Astrocyte (in vitro differentiated cells and primary cell): ENCODE results near the gene ZFYVE28. TPM values are rescaled to one million over a fixed set of nuclear protein-coding genes. Genes with fewer than 3 reads are reported as not detected.

Source experiments
- DNase-seq: peaks from one replicate; pipeline ENCODE4 v3.0.0-alpha.2; 2010; ENCODE audit warnings: low read depth
- FAIRE-seq: peaks from 2 replicates; lab custom pipeline; 2011; peaks lifted over from hg19 to GRCh38; lab: Jason Lieb, UNC
- H2AFZ ChIP-seq: 2 replicates; pipeline ENCODE4 v1.6.0; 2012; ENCODE audit warnings: low read depth, low read length, inconsistent platforms
- H3K27ac ChIP-seq: 2 replicates; pipeline ENCODE4 v1.5.1; 2011; ENCODE audit warnings: low read depth, low read length, inconsistent platforms
- H3K27me3 ChIP-seq: 2 replicates; pipeline ENCODE4 v1.6.0; 2011; ENCODE audit warnings: low read length, inconsistent platforms; ENCODE audit not compliant: insufficient read depth
- H3K36me3 ChIP-seq: 2 replicates; pipeline ENCODE4 v1.5.1; 2011; ENCODE audit warnings: low read length, inconsistent platforms; ENCODE audit not compliant: insufficient read depth
- H3K4me1 ChIP-seq: 2 replicates; pipeline ENCODE4 v1.5.1; 2011; ENCODE audit warnings: low read length, inconsistent platforms; ENCODE audit not compliant: insufficient read depth
- H3K4me2 ChIP-seq: 2 replicates; pipeline ENCODE4 v1.6.0; 2012; ENCODE audit warnings: low read length, inconsistent platforms
- H3K4me3 ChIP-seq: 2 replicates; pipeline ENCODE4 v1.5.1; 2011; ENCODE audit warnings: low read depth, mild to moderate bottlenecking, low read length, inconsistent platforms; ENCODE audit not compliant: insufficient read depth
- H3K79me2 ChIP-seq: 2 replicates; pipeline ENCODE4 v1.6.0; 2012; ENCODE audit warnings: mild to moderate bottlenecking, low read length, inconsistent platforms; ENCODE audit not compliant: insufficient read depth
- H3K9ac ChIP-seq: 2 replicates; pipeline ENCODE4 v1.6.0; 2012; ENCODE audit warnings: mild to moderate bottlenecking, low read length, inconsistent platforms
- H3K9me3 ChIP-seq: 2 replicates; pipeline ENCODE4 v1.5.1; 2012; ENCODE audit warnings: low read depth, mild to moderate bottlenecking, low read length, inconsistent platforms; ENCODE audit not compliant: insufficient read depth
- H4K20me1 ChIP-seq: 2 replicates; pipeline ENCODE4 v1.6.0; 2012; ENCODE audit warnings: low read length, inconsistent platforms; ENCODE audit not compliant: insufficient read depth
- H3K27ac Mint-ChIP-seq: one replicate; pipeline ENCODE4 v1.8.0; 2021; ENCODE audit warnings: mild to moderate bottlenecking, mixed read lengths; ENCODE audit not compliant: unreplicated experiment
- H3K27me3 Mint-ChIP-seq: one replicate; pipeline ENCODE4 v1.8.0; 2021; ENCODE audit warnings: low read depth, mixed read lengths; ENCODE audit not compliant: unreplicated experiment
- H3K36me3 Mint-ChIP-seq: one replicate; pipeline ENCODE4 v1.8.0; 2021; ENCODE audit warnings: low read depth, mixed read lengths; ENCODE audit not compliant: unreplicated experiment
- H3K4me1 Mint-ChIP-seq: one replicate; pipeline ENCODE4 v1.8.0; 2021; ENCODE audit warnings: low read depth, mixed read lengths; ENCODE audit not compliant: unreplicated experiment
- H3K4me3 Mint-ChIP-seq: one replicate; pipeline ENCODE4 v1.8.0; 2021; ENCODE audit warnings: mild to moderate bottlenecking, moderate library complexity, mixed read lengths; ENCODE audit not compliant: unreplicated experiment
- H3K9me3 Mint-ChIP-seq: one replicate; pipeline ENCODE4 v1.8.0; 2021; ENCODE audit warnings: mild to moderate bottlenecking, mixed read lengths; ENCODE audit not compliant: unreplicated experiment
- CTCF ChIP-seq: IDR thresholded peaks from 2 replicates; pipeline ENCODE4 v1.5.1; 2011; ENCODE audit warnings: low read depth, mild to moderate bottlenecking, inconsistent platforms, low read length, moderate library complexity; ENCODE audit not compliant: insufficient read depth
- EZH2 ChIP-seq: IDR thresholded peaks from 2 replicates; pipeline ENCODE4 v1.6.1; 2012; ENCODE audit warnings: mild to moderate bottlenecking, low read length, inconsistent platforms; ENCODE audit not compliant: insufficient read depth
- total RNA-seq: library from RNA; stranded (reverse); gene quantifications from 2 replicates; pipeline ENCODE4 v1.2.1, GENCODE V29; 2021

The ZFYVE28 gene
- total RNA-seq, 1 donor from 2014 or later: 0.68 TPM

GRCh38 chr4:2318476-2318875 is 100.0 kb downstream of the ZFYVE28 start:
- no peak overlapping the region for H3K27ac ChIP-seq
- peaks cover 18% of the 10 kb centered on the region for H3K27me3 Mint-ChIP-seq
- DNase-seq (no peak), FAIRE-seq (no peak)
- no peaks in the 10 kb centered on the region for H3K79me2 ChIP-seq
- H3K27ac Mint-ChIP-seq: no peak overlapping the region
- no peak overlapping the region for H2AFZ ChIP-seq
- TF ChIP-seq EZH2: no peak
- TF ChIP-seq CTCF: no peak
- peaks cover 1% of the 10 kb centered on the region for H3K9me3 Mint-ChIP-seq
- H3K9me3 ChIP-seq: peaks cover 3% of the 10 kb centered on the region
- H3K36me3 ChIP-seq: no peaks in the 10 kb centered on the region
- no peaks in the 10 kb centered on the region for H3K36me3 Mint-ChIP-seq
- no peaks in the 10 kb centered on the region for H3K4me1 ChIP-seq
- peaks cover 2% of the 10 kb centered on the region for H3K4me1 Mint-ChIP-seq
- no peak overlapping the region for H3K4me3 Mint-ChIP-seq
- H3K9ac ChIP-seq: no peak overlapping the region
- H3K4me3 ChIP-seq: no peak overlapping the region
- H3K4me2 ChIP-seq: no peak overlapping the region
- no peaks in the 10 kb centered on the region for H4K20me1 ChIP-seq
- H3K27me3 ChIP-seq: no peaks in the 10 kb centered on the region

GRCh38 chr4:2313366-2313765 is 105.1 kb downstream of the ZFYVE28 start:
- no peak overlapping the region for H3K27ac ChIP-seq
- Mint-ChIP-seq H3K27me3 (peaks cover 21% of the 10 kb centered on the region), H3K4me1 (no peaks in the 10 kb centered on the region), H3K36me3 (no peaks in the 10 kb centered on the region), H3K4me3 (no peak overlapping the region), H3K27ac (no peak overlapping the region), H3K9me3 (peaks cover 9% of the 10 kb centered on the region)
- no peak for TF ChIP-seq EZH2
- no peak for TF ChIP-seq CTCF
- H3K36me3 ChIP-seq: no peaks in the 10 kb centered on the region
- H3K4me1 ChIP-seq: no peaks in the 10 kb centered on the region
- H2AFZ ChIP-seq: no peak overlapping the region
- H3K9ac ChIP-seq: no peak overlapping the region
- H3K9me3 ChIP-seq: peaks cover 3% of the 10 kb centered on the region
- no peaks in the 10 kb centered on the region for H3K79me2 ChIP-seq
- DNase-seq: no peak
- FAIRE-seq: no peak
- no peaks in the 10 kb centered on the region for H4K20me1 ChIP-seq
- no peak overlapping the region for H3K4me2 ChIP-seq
- H3K27me3 ChIP-seq: no peaks in the 10 kb centered on the region
- no peak overlapping the region for H3K4me3 ChIP-seq

DNA sequence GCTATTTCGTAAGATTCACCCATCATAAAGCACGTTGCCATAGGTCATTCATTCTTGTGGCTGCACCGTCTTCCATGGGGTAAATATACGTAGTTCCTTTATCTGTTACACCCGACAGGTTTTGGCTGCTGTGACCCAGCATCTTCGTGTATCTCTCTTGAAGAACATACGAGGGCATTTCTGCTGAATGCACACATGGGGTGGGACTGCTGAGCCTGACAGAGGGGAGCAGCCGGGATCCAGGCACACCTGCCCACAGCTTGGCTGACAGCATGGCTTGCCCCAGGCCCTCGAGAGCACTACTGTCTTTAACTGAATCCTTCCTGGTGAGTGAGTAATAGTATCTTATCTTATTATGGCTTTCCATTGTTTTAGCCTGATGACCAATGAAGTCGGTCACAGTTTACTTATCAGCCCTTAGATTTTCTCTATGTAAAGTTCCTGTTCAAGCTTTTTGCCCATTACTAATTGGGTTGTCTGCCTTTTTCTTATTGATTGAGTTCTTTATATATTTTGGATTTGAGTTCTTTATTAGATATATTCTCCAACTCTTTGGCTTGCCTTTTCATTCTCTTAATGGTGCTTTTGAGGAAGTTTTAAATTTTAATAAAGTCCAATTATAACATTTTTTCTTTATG is 111.6 kb downstream of the ZFYVE28 start:
- no peaks in the 10 kb centered on the region for H3K36me3 ChIP-seq
- H3K79me2 ChIP-seq: no peaks in the 10 kb centered on the region
- Mint-ChIP-seq H3K9me3 (peaks cover 19% of the 10 kb centered on the region), H3K27ac (no peak overlapping the region), H3K27me3 (peaks cover 11% of the 10 kb centered on the region), H3K4me1 (peaks cover 2% of the 10 kb centered on the region), H3K4me3 (no peak overlapping the region), H3K36me3 (no peaks in the 10 kb centered on the region)
- H2AFZ ChIP-seq: no peak overlapping the region
- no peak for FAIRE-seq
- H3K4me3 ChIP-seq: no peak overlapping the region
- DNase-seq: no peak
- no peak for TF ChIP-seq CTCF
- no peak for TF ChIP-seq EZH2
- no peak overlapping the region for H3K4me2 ChIP-seq
- no peaks in the 10 kb centered on the region for H4K20me1 ChIP-seq
- no peaks in the 10 kb centered on the region for H3K4me1 ChIP-seq
- no peak overlapping the region for H3K27ac ChIP-seq
- H3K9me3 ChIP-seq: peaks cover 6% of the 10 kb centered on the region
- no peaks in the 10 kb centered on the region for H3K27me3 ChIP-seq
- H3K9ac ChIP-seq: no peak overlapping the region
